Calu3 (cell line): ENCODE measurements around the gene FHIP1B. TPM values are rescaled to one million over a fixed set of nuclear protein-coding genes. Genes with fewer than 3 reads are reported as not detected.

Experiments
- BruUV-seq: library from RNA; stranded (reverse); fragments of 400-500 nt; replicated peaks from 2 replicates; lab custom pipeline; 2021; lab: Mats Ljungman, UMichigan
- CTCF ChIA-PET: fragments of 300-600 bp; sonication (Branson Sonifier 250); formaldehyde crosslinking; loops from one replicate; lab custom pipeline; 2022; ENCODE audit warnings: antibody characterized with exemption; lab: Charles Lee
- DNase-seq: peaks from one replicate; pipeline ENCODE4 v3.0.0; 2022
- H3K27ac Mint-ChIP-seq: one replicate; pipeline ENCODE4 v1.8.0; 2022; ENCODE audit warnings: mixed read lengths; ENCODE audit not compliant: unreplicated experiment
- H3K27me3 Mint-ChIP-seq: one replicate; pipeline ENCODE4 v1.8.0; 2022; ENCODE audit warnings: mixed read lengths; ENCODE audit not compliant: unreplicated experiment
- H3K36me3 Mint-ChIP-seq: one replicate; pipeline ENCODE4 v1.8.0; 2022; ENCODE audit warnings: mild to moderate bottlenecking, moderate library complexity, mixed read lengths; ENCODE audit not compliant: insufficient read depth, unreplicated experiment
- H3K4me1 Mint-ChIP-seq: one replicate; pipeline ENCODE4 v1.8.0; 2022; ENCODE audit warnings: mild to moderate bottlenecking, low read depth, mixed read lengths; ENCODE audit not compliant: unreplicated experiment
- H3K4me3 Mint-ChIP-seq: one replicate; pipeline ENCODE4 v1.8.0; 2022; ENCODE audit warnings: mild to moderate bottlenecking, low read depth, moderate library complexity, mixed read lengths; ENCODE audit not compliant: unreplicated experiment
- H3K9me3 Mint-ChIP-seq: one replicate; pipeline ENCODE4 v1.8.0; 2022; ENCODE audit warnings: low read depth, mixed read lengths; ENCODE audit not compliant: unreplicated experiment
- intact Hi-C: fragments of 100-400 bp; cut with micrococcal nuclease; formaldehyde crosslinking; loops from one replicate; pipeline ENCODE4 v1.10.0; 2022; ENCODE audit not compliant: unreplicated experiment
- total RNA-seq: library from RNA; stranded (reverse); gene quantifications from 2 replicates; pipeline ENCODE4 v1.2.3, GENCODE V29; 2022
- TF ChIP-seq, protein P1 (sequence below): fragments of 200-600 bp; IDR thresholded peaks from one replicate; pipeline ENCODE4 v1.8.0; 2022; ENCODE audit warnings: antibody characterized with exemption; ENCODE audit not compliant: unreplicated experiment

Gene FHIP1B
- total RNA-seq, 1 experiment from 2014 or later = 39.7 TPM

DNA sequence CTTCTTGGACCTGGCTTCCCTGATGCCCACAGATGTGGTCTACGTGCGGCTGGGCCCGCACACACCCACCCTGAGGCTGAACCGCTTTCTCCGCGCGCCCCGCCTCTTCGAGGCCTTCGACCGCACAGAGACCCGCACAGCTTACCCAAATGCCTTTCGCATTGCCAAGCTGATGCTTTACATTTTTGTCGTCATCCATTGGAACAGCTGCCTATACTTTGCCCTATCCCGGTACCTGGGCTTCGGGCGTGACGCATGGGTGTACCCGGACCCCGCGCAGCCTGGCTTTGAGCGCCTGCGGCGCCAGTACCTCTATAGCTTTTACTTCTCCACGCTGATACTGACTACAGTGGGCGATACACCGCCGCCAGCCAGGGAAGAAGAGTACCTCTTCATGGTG, 5.7 kb upstream of the FHIP1B start:
- Mint-ChIP-seq H3K27ac (no peak overlapping the region), H3K27me3 (peaks cover 42% of the 10 kb centered on the region), H3K9me3 (no peaks in the 10 kb centered on the region), H3K4me1 (no peaks in the 10 kb centered on the region), H3K4me3 (no peak overlapping the region), H3K36me3 (peaks cover 4% of the 10 kb centered on the region)
- CTCF ChIA-PET = no interaction called here
- no peak for DNase-seq
- BruUV-seq = no TSS peak
- intact Hi-C loops = no loop called here
- TF ChIP-seq, protein P1, sequence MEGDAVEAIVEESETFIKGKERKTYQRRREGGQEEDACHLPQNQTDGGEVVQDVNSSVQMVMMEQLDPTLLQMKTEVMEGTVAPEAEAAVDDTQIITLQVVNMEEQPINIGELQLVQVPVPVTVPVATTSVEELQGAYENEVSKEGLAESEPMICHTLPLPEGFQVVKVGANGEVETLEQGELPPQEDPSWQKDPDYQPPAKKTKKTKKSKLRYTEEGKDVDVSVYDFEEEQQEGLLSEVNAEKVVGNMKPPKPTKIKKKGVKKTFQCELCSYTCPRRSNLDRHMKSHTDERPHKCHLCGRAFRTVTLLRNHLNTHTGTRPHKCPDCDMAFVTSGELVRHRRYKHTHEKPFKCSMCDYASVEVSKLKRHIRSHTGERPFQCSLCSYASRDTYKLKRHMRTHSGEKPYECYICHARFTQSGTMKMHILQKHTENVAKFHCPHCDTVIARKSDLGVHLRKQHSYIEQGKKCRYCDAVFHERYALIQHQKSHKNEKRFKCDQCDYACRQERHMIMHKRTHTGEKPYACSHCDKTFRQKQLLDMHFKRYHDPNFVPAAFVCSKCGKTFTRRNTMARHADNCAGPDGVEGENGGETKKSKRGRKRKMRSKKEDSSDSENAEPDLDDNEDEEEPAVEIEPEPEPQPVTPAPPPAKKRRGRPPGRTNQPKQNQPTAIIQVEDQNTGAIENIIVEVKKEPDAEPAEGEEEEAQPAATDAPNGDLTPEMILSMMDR = no peak

DNA sequence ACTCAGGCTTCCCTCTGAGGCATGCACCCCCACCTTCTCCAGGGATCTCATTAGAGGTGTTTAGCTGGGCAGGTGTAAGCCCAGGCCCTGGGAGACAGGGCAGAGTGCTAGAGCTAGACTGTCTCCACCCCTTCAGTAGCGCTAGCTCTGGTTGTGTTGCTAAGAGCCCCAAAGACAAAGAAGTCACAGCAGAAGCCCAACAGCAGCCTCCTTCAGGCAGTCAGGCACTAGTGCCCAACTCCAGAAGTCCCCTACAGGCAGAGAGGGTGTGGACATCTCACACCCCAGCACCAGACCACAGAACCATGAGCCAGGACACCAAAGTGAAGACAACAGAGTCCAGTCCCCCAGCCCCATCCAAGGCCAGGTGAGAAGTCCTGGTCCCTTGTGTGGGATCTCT, 4.5 kb upstream of the FHIP1B start, which contains the start of gene CNGA4:
CNGA4 (plus strand) TSS at position 188 of the 400 bp plus-strand sequence; CDS start at position 306, 118 bp downstream.
- H3K27me3 Mint-ChIP-seq = peaks cover 30% of the 10 kb centered on the region
- CTCF ChIA-PET = interaction anchor here (0.6 kb wide), 1 partner anchor 70 kb away, joined by 3 read pairs; no protein-coding TSS in a partner anchor
- DNase-seq = no peak
- intact Hi-C loops = no loop called here
- no peak within 1 kb of the TSS for H3K27ac Mint-ChIP-seq
- no TSS peak for BruUV-seq
- H3K9me3 Mint-ChIP-seq = no peaks in the 10 kb centered on the region
- TF ChIP-seq, protein P1 = no peak
- H3K4me3 Mint-ChIP-seq = no peak within 1 kb of the TSS
- H3K36me3 Mint-ChIP-seq = peaks cover 17% of the 10 kb centered on the region
- H3K4me1 Mint-ChIP-seq = no peaks in the 10 kb centered on the region

DNA sequence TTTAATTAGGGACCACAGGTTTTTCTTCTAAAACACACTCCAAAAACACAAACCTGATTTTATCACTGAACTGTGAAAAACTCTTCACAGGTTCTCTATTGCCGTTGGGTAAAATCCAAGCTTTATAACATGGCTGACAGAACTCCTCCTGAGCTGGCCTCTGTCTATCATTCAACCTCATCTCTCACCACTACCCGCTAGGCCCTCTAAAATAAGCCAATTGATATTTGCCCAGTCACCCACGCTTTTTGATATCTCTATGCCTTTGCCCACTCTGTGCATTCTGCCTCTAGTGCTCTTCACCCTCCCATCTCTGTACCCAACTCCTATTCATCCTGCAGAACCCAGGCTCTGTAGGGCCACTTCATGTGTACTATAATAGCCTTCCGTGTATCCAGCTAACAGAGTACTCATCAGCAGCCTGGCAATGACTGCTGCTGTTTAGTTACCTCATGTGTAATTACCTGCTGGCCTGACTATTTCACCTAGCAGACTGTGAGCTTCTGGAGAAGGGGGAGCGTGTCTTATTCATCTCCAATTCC, 3.4 kb upstream of the FHIP1B start:
- Mint-ChIP-seq H3K4me3 (no peak overlapping the region), H3K9me3 (no peaks in the 10 kb centered on the region), H3K27ac (no peak overlapping the region), H3K36me3 (peaks cover 23% of the 10 kb centered on the region), H3K4me1 (peaks cover 8% of the 10 kb centered on the region), H3K27me3 (peaks cover 19% of the 10 kb centered on the region)
- intact Hi-C loops = no loop called here
- CTCF ChIA-PET = interaction anchor here (1.3 kb wide), 1 partner anchor 13 kb away, joined by 4 read pairs; no protein-coding TSS in a partner anchor
- DNase-seq = no peak
- TF ChIP-seq, protein P1 = no peak
- BruUV-seq = no TSS peak

DNA sequence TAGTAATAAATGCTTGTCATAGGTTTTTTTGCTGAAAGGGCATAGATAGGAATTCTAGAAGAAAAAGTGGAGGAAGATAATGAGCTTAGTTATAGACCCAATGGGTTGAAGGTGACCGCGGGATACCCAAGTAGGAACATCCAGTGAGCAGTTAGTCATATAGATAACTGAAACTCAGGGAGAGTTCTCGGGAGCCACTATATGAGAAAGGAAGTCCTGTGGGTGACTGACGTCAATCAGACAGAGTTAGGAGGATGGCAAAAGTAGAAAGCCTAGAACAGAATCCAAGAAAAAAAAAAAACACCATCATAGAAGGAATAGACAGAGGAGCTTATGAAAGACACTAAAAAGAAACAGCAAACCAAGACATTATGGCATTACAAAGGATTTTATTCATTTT, 2.8 kb upstream of the FHIP1B start:
- no peak for DNase-seq
- Mint-ChIP-seq H3K27me3 (peaks cover 14% of the 10 kb centered on the region), H3K36me3 (peaks cover 23% of the 10 kb centered on the region), H3K4me3 (no peak overlapping the region), H3K9me3 (no peaks in the 10 kb centered on the region), H3K4me1 (peaks cover 13% of the 10 kb centered on the region), H3K27ac (no peak overlapping the region)
- intact Hi-C loops = no loop called here
- BruUV-seq = no TSS peak
- CTCF ChIA-PET = interaction anchor here (1.2 to 1.3 kb wide), 2 partner anchors 13 to 14 kb away, joined by 3 to 4 read pairs; no protein-coding TSS in a partner anchor
- TF ChIP-seq, protein P1 = no peak
